Fibroblast of lung (primary cell): ENCODE results near the gene PIP5KL1.
A peak's percentile ranks its signal among the peaks of the same experiment; 100 is the strongest.

ENCODE experiments used
- EZH2 ChIP-seq: IDR thresholded peaks from 2 replicates; pipeline ENCODE4 v1.5.1; 2012; ENCODE audit warnings: low read length, control low read depth, mild to moderate bottlenecking; ENCODE audit errors: missing control alignments
- TF ChIP-seq, protein P1 (sequence below), 2 donors: IDR thresholded peaks in 1 of 2; conservative IDR thresholded peaks in 1 of 2; 1 replicate in 1 of 2; 2 replicates in 1 of 2; pipeline ENCODE4 v1.5.1; 2011 to 2012; ENCODE audit warnings: low read length in 2 of 2, control low read depth in 1 of 2, inconsistent platforms in 1 of 2, low read depth in 1 of 2, mild to moderate bottlenecking in 1 of 2

- TF ChIP-seq, protein P1, sequence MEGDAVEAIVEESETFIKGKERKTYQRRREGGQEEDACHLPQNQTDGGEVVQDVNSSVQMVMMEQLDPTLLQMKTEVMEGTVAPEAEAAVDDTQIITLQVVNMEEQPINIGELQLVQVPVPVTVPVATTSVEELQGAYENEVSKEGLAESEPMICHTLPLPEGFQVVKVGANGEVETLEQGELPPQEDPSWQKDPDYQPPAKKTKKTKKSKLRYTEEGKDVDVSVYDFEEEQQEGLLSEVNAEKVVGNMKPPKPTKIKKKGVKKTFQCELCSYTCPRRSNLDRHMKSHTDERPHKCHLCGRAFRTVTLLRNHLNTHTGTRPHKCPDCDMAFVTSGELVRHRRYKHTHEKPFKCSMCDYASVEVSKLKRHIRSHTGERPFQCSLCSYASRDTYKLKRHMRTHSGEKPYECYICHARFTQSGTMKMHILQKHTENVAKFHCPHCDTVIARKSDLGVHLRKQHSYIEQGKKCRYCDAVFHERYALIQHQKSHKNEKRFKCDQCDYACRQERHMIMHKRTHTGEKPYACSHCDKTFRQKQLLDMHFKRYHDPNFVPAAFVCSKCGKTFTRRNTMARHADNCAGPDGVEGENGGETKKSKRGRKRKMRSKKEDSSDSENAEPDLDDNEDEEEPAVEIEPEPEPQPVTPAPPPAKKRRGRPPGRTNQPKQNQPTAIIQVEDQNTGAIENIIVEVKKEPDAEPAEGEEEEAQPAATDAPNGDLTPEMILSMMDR (conservative IDR thresholded peaks at IDR 0.05 in 1 of 2, IDR thresholded peaks at IDR 0.05 in 1 of 2; ENCODE audit: low read depth in 1 of 2, low read length in 2 of 2), result peak; percentile 64 to 79
- no peak for TF ChIP-seq EZH2
Measured at GRCh38 chr9:127921557-127922120, 8.9 kb downstream of the PIP5KL1 start.
